Mesenchymal stem cell (in vitro differentiated cells and primary cell): ENCODE measurements around the gene KIF25.
A peak's percentile ranks its signal among the peaks of the same experiment; 100 is the strongest.

Experiments
- DNase-seq: peaks from one replicate; pipeline ENCODE4 v3.0.0-alpha.2; 2013
- H2AFZ ChIP-seq: one replicate; pipeline ENCODE4 v1.6.1; 2013; ENCODE audit warnings: low read depth, mild to moderate bottlenecking, control low read depth, inconsistent platforms, low read length, moderate library complexity
- H2AK5ac ChIP-seq: 2 replicates; pipeline ENCODE4 v1.6.1; 2013; ENCODE audit warnings: low read length, moderate library complexity, mild to moderate bottlenecking, inconsistent platforms; ENCODE audit not compliant: severe bottlenecking
- H2BK120ac ChIP-seq: one replicate; pipeline ENCODE4 v1.6.1; 2013; ENCODE audit warnings: low read depth, mild to moderate bottlenecking, inconsistent platforms, low read length, moderate library complexity
- H2BK12ac ChIP-seq, 2 experiments: one replicate each; pipeline ENCODE4 v1.6.1; 2013; ENCODE audit warnings: inconsistent platforms in 2 of 2, low read length in 2 of 2, mild to moderate bottlenecking in 2 of 2, moderate library complexity in 2 of 2, control low read depth in 1 of 2
- H2BK15ac ChIP-seq: one replicate; pipeline ENCODE4 v1.6.1; 2013; ENCODE audit warnings: mild to moderate bottlenecking, low read depth, inconsistent platforms; ENCODE audit not compliant: poor library complexity, severe bottlenecking
- H2BK5ac ChIP-seq: 2 replicates; pipeline ENCODE4 v1.6.1; 2013; ENCODE audit warnings: low read depth, mild to moderate bottlenecking, low read length, control low read depth, inconsistent platforms; ENCODE audit not compliant: poor library complexity, severe bottlenecking
- H3K14ac ChIP-seq, 2 experiments: one replicate each; pipeline ENCODE4 v1.6.1; 2013; ENCODE audit warnings: inconsistent platforms in 2 of 2, low read length in 2 of 2, control low read depth in 1 of 2, mild to moderate bottlenecking in 1 of 2, moderate library complexity in 1 of 2
- H3K18ac ChIP-seq, 2 experiments: one replicate each; pipeline ENCODE4 v1.6.1; 2013; ENCODE audit warnings: inconsistent platforms in 2 of 2, low read length in 2 of 2, control low read depth in 1 of 2, low read depth in 1 of 2, mild to moderate bottlenecking in 1 of 2
- H3K23ac ChIP-seq, 2 experiments: one replicate each; pipeline ENCODE4 v1.6.1; 2013; ENCODE audit warnings: inconsistent platforms in 2 of 2, low read length in 2 of 2, mild to moderate bottlenecking in 2 of 2, moderate library complexity in 2 of 2, control low read depth in 1 of 2
- H3K27ac ChIP-seq: 2 replicates; pipeline ENCODE4 v1.5.1; 2013; ENCODE audit warnings: mild to moderate bottlenecking, moderate library complexity, low read length, control low read depth, inconsistent platforms; ENCODE audit not compliant: poor library complexity, severe bottlenecking
- H3K27me3 ChIP-seq, 2 experiments: 2 replicates each; pipeline versions ENCODE4 v1.6.1 to v1.7.0; 2013; ENCODE audit warnings: low read length in 2 of 2, mild to moderate bottlenecking in 2 of 2, moderate library complexity in 2 of 2, control low read depth in 1 of 2, inconsistent platforms in 1 of 2; ENCODE audit not compliant: control insufficient read depth in 1 of 2, insufficient read depth in 1 of 2
- H3K36me3 ChIP-seq, 2 experiments: 2 replicates each; pipeline versions ENCODE4 v1.6.1 to v1.7.0; 2013; ENCODE audit warnings: low read length in 2 of 2, control low read depth in 1 of 2, inconsistent platforms in 1 of 2, low read depth in 1 of 2, mild to moderate bottlenecking in 1 of 2; ENCODE audit not compliant: insufficient read depth in 2 of 2, control insufficient read depth in 1 of 2
- H3K4ac ChIP-seq, 2 experiments: one replicate each; pipeline ENCODE4 v1.6.1; 2013; ENCODE audit warnings: inconsistent platforms in 2 of 2, low read length in 2 of 2, mild to moderate bottlenecking in 2 of 2, moderate library complexity in 2 of 2, control low read depth in 1 of 2, low read depth in 1 of 2
- H3K4me1 ChIP-seq: 2 replicates; pipeline ENCODE4 v1.6.1; 2013; ENCODE audit warnings: low read depth, low read length, control low read depth; ENCODE audit not compliant: control insufficient read depth, insufficient read depth
- H3K4me2 ChIP-seq: 2 replicates; pipeline ENCODE4 v1.6.1; 2013; ENCODE audit warnings: low read length, mild to moderate bottlenecking, inconsistent platforms; ENCODE audit not compliant: poor library complexity, severe bottlenecking
- H3K4me3 ChIP-seq, 2 experiments: 2 replicates each; pipeline versions ENCODE4 v1.5.1 to v1.7.0; 2013; ENCODE audit warnings: low read length in 2 of 2, mild to moderate bottlenecking in 2 of 2, control low read depth in 1 of 2, low read depth in 1 of 2; ENCODE audit not compliant: insufficient read depth in 1 of 2
- H3K79me1 ChIP-seq: replicated peaks from 2 replicates; pipeline ENCODE4 v1.6.1; 2013; ENCODE audit warnings: mild to moderate bottlenecking, control low read depth, low read length, inconsistent platforms; ENCODE audit not compliant: poor library complexity, severe bottlenecking
- H3K9ac ChIP-seq: 2 replicates; pipeline ENCODE4 v1.7.0; 2013; ENCODE audit warnings: mild to moderate bottlenecking, low read length, moderate library complexity
- H3K9me3 ChIP-seq: 2 replicates; pipeline ENCODE4 v1.7.0; 2013; ENCODE audit warnings: mild to moderate bottlenecking, low read length; ENCODE audit not compliant: control insufficient read depth
- H4K8ac ChIP-seq: one replicate; pipeline ENCODE4 v1.6.1; 2013; ENCODE audit warnings: inconsistent platforms, mild to moderate bottlenecking, low read length, moderate library complexity
- H4K91ac ChIP-seq: one replicate; pipeline ENCODE4 v1.6.1; 2013; ENCODE audit warnings: mild to moderate bottlenecking, low read length, inconsistent platforms
- WGBS: methylation state at CpG from one replicate; pipeline ENCODE4 v1.1.7; 2013; ENCODE audit warnings: mixed read lengths; 5-methylcytosine and 5-hydroxymethylcytosine counted together

KIF25 gene

GRCh38 chr6:168004945-168005344 is 7.5 kb downstream of the KIF25 start:
- Histone ChIP-seq H3K9me3 (peaks cover 15% of the 10 kb centered on the region), H2BK15ac (no peak overlapping the region), H3K14ac (no peak overlapping the region), H2BK5ac (no peak overlapping the region), H3K27ac (no peak overlapping the region), H3K4me1 (peaks cover 3% of the 10 kb centered on the region), H2AK5ac (no peak overlapping the region), H3K9ac (no peak overlapping the region), H2AFZ (no peak overlapping the region), H3K79me1 (no peaks in the 10 kb centered on the region), H3K4ac (no peak overlapping the region), H3K23ac (no peak overlapping the region), H2BK12ac (peak overlapping the region in 1 of 2 experiments; percentile 61), H3K27me3 (peaks cover 0 to 33% of the 10 kb centered on the region in 2 experiments), H3K18ac (peak overlapping the region; percentile 14 to 31), H2BK120ac (no peak overlapping the region), H3K4me2 (no peak overlapping the region), H3K36me3 (no peaks in the 10 kb centered on the region), H4K91ac (peak overlapping the region; percentile 52), H3K4me3 (no peak overlapping the region), H4K8ac (no peak overlapping the region)
- no peak for DNase-seq
- 97% methylated on average over 11 of the region's 11 CpGs for WGBS

GRCh38 chr6:168005796-168006195 is 8.3 kb downstream of the KIF25 start:
- H3K4ac ChIP-seq: no peak overlapping the region
- no peak for DNase-seq
- no peak overlapping the region for H3K4me3 ChIP-seq
- H2BK5ac ChIP-seq: no peak overlapping the region
- peaks cover 0 to 33% of the 10 kb centered on the region in 2 experiments for H3K27me3 ChIP-seq
- H3K79me1 ChIP-seq: no peaks in the 10 kb centered on the region
- H2AFZ ChIP-seq: no peak overlapping the region
- no peak overlapping the region for H4K91ac ChIP-seq
- H3K4me2 ChIP-seq: no peak overlapping the region
- peak overlapping the region in 1 of 2 experiments; percentile 81 for H2BK12ac ChIP-seq
- H3K36me3 ChIP-seq: no peaks in the 10 kb centered on the region
- H3K9me3 ChIP-seq: peaks cover 24% of the 10 kb centered on the region
- H2BK120ac ChIP-seq: no peak overlapping the region
- H3K27ac ChIP-seq: no peak overlapping the region
- H3K18ac ChIP-seq: peak overlapping the region in 1 of 2 experiments; percentile 80
- H3K23ac ChIP-seq: no peak overlapping the region
- WGBS: 84% methylated on average over 6 of the region's 6 CpGs
- no peak overlapping the region for H2BK15ac ChIP-seq
- H2AK5ac ChIP-seq: peak overlapping the region; percentile 24
- H3K4me1 ChIP-seq: peaks cover 3% of the 10 kb centered on the region
- H3K14ac ChIP-seq: no peak overlapping the region
- no peak overlapping the region for H3K9ac ChIP-seq
- no peak overlapping the region for H4K8ac ChIP-seq

- WGBS: 0% methylated on average over 2 of the region's 3 CpGs
- Histone ChIP-seq H3K9ac (peak overlapping the region; percentile 61), H3K4ac (no peak overlapping the region), H2AFZ (no peak overlapping the region), H3K36me3 (no peaks in the 10 kb centered on the region), H2BK5ac (peak overlapping the region; percentile 26), H3K79me1 (no peaks in the 10 kb centered on the region), H2BK120ac (no peak overlapping the region), H3K9me3 (peaks cover 43% of the 10 kb centered on the region), H4K8ac (no peak overlapping the region), H2BK15ac (no peak overlapping the region), H3K27ac (peak overlapping the region; percentile 68), H2BK12ac (no peak overlapping the region), H3K14ac (no peak overlapping the region), H4K91ac (no peak overlapping the region), H3K4me2 (no peak overlapping the region), H3K18ac (no peak overlapping the region), H3K4me3 (no peak overlapping the region), H3K27me3 (peaks cover 0 to 22% of the 10 kb centered on the region in 2 experiments), H3K23ac (no peak overlapping the region), H2AK5ac (no peak overlapping the region), H3K4me1 (peaks cover 3% of the 10 kb centered on the region)
- peak; percentile 100 for DNase-seq
These were observed 10.3 kb downstream of the KIF25 start for GRCh38 chr6:168007592-168008338.

- no peak overlapping the region for H2AK5ac ChIP-seq
- DNase-seq: no peak
- H4K8ac ChIP-seq: no peak overlapping the region
- no peak overlapping the region for H2BK5ac ChIP-seq
- no peaks in the 10 kb centered on the region for H3K36me3 ChIP-seq
- no peak overlapping the region for H4K91ac ChIP-seq
- H3K27me3 ChIP-seq: peaks cover 0 to 16% of the 10 kb centered on the region in 2 experiments
- H2BK120ac ChIP-seq: no peak overlapping the region
- H3K18ac ChIP-seq: no peak overlapping the region
- H2BK15ac ChIP-seq: no peak overlapping the region
- no peak overlapping the region for H3K9ac ChIP-seq
- 91% methylated on average over 3 of the region's 3 CpGs for WGBS
- peaks cover 3% of the 10 kb centered on the region for H3K4me1 ChIP-seq
- H3K9me3 ChIP-seq: peaks cover 55% of the 10 kb centered on the region
- no peak overlapping the region for H3K23ac ChIP-seq
- no peak overlapping the region for H3K27ac ChIP-seq
- H3K4me2 ChIP-seq: no peak overlapping the region
- no peak overlapping the region for H2BK12ac ChIP-seq
- no peak overlapping the region for H3K14ac ChIP-seq
- no peak overlapping the region for H2AFZ ChIP-seq
- H3K79me1 ChIP-seq: no peaks in the 10 kb centered on the region
- no peak overlapping the region for H3K4me3 ChIP-seq
- no peak overlapping the region for H3K4ac ChIP-seq
These were observed 11.9 kb downstream of the KIF25 start for GRCh38 chr6:168009331-168009730.
